HepG2 (cell line): ENCODE data around the gene TTF2. TPM values are rescaled to one million over a fixed set of nuclear protein-coding genes. Genes with fewer than 3 reads are reported as not detected.

Source experiments
- CBX2 ChIP-seq, 2 experiments: fragments of 200-600 bp in 1 of 2; sonication (generic); formaldehyde crosslinking in 1 of 2; IDR thresholded peaks; 2 replicates each; pipeline versions ENCODE4 v1.7.0 to v1.8.1; 2018 to 2022; ENCODE audit warnings: low read depth in 2 of 2, low read length in 1 of 2, mild to moderate bottlenecking in 1 of 2, missing genetic modification reagents in 1 of 2
- MAZ ChIP-seq, 2 experiments: sonication (generic) in 1 of 2; formaldehyde crosslinking in 1 of 2; IDR thresholded peaks; 2 replicates each; pipeline versions ENCODE4 v1.5.0 to v1.6.1; 2012 to 2020; ENCODE audit warnings: low read depth in 2 of 2, mild to moderate bottlenecking in 2 of 2, borderline replicate concordance in 1 of 2, improper control_type of control experiment in 1 of 2, low read length in 1 of 2, missing genetic modification reagents in 1 of 2, moderate library complexity in 1 of 2
- NR1H2 ChIP-seq: sonication (generic); formaldehyde crosslinking; IDR thresholded peaks from 2 replicates; pipeline ENCODE4 v1.8.1; 2022; ENCODE audit warnings: low read depth, missing genetic modification reagents, borderline replicate concordance
- REXO4 ChIP-seq: sonication (generic); formaldehyde crosslinking; IDR thresholded peaks from 2 replicates; pipeline ENCODE4 v1.8.0; 2022; ENCODE audit warnings: missing genetic modification reagents, mild to moderate bottlenecking, borderline replicate concordance
- ZKSCAN1 ChIP-seq: fragments of 150-350 bp; IDR thresholded peaks from 2 replicates; pipeline ENCODE4 v1.6.1; 2014; ENCODE audit warnings: low read length
- ZNF225 ChIP-seq: sonication (generic); formaldehyde crosslinking; IDR thresholded peaks from 2 replicates; pipeline ENCODE4 v1.4.0; 2020; ENCODE audit warnings: mild to moderate bottlenecking, missing genetic modification reagents
- polyA plus RNA-seq, 8 experiments: library from polyadenylated mRNA; depleted of rRNA in 3 of 8; stranded (reverse) in 7 of 8; unstranded in 1 of 8; fragments of >200 nt; fragmentation: Illumina TruSeq in 4 of 8; extraction: Trizol in 4 of 8; gene quantifications; 2 replicates each; pipeline versions ENCODE4 v1.2.1 to v1.2.3, GENCODE V29; 2011 to 2016; ENCODE audit warnings: low read depth in 4 of 8, missing spikeins in 1 of 8, mixed read lengths in 1 of 8; ENCODE audit not compliant: insufficient read depth in 1 of 8
- total RNA-seq, 5 experiments: library from RNA; depleted of rRNA; stranded (reverse); fragments of >200 nt; fragmentation: Illumina TruSeq; extraction: Trizol; gene quantifications; 2 replicates each; pipeline ENCODE4 v1.2.3, GENCODE V29; 2016; ENCODE audit warnings: low read depth in 1 of 5
- TF ChIP-seq, protein P1 (sequence below): sonication (generic); formaldehyde crosslinking; IDR thresholded peaks from 2 replicates; pipeline ENCODE4 v1.4.0; 2020; ENCODE audit warnings: missing genetic modification reagents, borderline replicate concordance
- TF ChIP-seq, protein P2 (sequence below): sonication (generic); formaldehyde crosslinking; IDR thresholded peaks from 2 replicates; pipeline ENCODE4 v1.5.0; 2020; ENCODE audit warnings: missing genetic modification reagents, mild to moderate bottlenecking, borderline replicate concordance
- TF ChIP-seq, protein P3 (sequence below): IDR thresholded peaks from 2 replicates; pipeline ENCODE4 v1.6.1; 2012; ENCODE audit warnings: low read length, improper control_type of control experiment
- TF ChIP-seq, protein P4 (sequence below): sonication (generic); formaldehyde crosslinking; conservative IDR thresholded peaks from 2 replicates; pipeline ENCODE4 v1.4.0; 2020; ENCODE audit warnings: missing genetic modification reagents
- TF ChIP-seq, protein P5 (sequence below): sonication (generic); formaldehyde crosslinking; IDR thresholded peaks from 2 replicates; pipeline ENCODE4 v1.5.0; 2020; ENCODE audit warnings: mild to moderate bottlenecking, missing genetic modification reagents, borderline replicate concordance

The TTF2 gene
- total and polyA plus RNA-seq, 2 of the 13 experiments (the other 11 are each of a cell fraction or from before 2014, with no cell fraction given), result 12.8 to 48.9 TPM

DNA sequence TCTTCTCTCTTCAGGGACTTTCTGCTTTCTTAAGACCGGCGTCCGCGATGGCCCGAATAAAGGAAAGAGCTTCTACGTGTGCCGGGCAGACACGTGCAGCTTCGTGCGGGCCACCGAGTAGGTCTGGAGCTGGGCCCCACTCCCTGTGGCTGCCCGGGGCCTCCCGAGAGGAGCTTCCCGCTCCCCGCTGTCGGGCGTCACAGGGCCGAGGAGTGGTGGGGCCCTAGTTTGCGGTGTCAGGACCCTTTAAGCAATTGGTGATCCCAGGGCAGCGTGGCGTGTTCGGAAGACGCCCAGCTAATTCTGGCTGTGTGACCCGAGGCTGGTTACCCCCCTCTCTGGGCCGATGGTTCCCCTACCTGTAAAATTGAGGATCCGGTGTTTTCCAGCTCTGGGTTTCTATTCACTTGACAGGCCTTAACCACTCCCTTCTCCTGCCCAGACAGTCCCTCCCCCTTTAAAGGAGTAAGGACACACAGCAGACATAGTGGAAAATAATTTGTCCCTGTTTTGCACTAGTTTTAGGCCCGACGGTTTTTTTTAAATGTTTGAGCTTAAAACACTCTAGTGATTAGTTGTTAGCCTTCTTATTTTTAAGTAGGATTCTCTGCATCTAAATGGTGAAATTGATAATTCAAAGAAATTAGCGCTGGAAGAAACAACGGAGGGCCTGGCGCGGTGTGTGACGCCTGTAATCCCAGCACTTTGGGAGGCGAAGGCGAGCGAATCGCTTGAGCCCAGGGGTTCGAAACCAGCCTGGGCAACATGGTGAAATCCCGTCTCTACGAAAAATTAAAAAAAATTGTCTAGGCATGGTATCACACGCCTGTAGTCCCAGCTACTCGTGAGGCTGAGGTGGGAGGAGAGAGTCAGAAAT is 553 bp downstream of the TTF2 start (continued):
- TF ChIP-seq CBX2 (IDR thresholded peaks at IDR 0.05; ENCODE audit: low read depth, low read length), result no peak
- no peak for TF ChIP-seq CBX2 (CRISPR knock-in tag; IDR thresholded peaks at IDR 0.05; ENCODE audit: low read depth)
- no peak for TF ChIP-seq NR1H2 (CRISPR knock-in tag)
- TF ChIP-seq ZNF225, result no peak
- TF ChIP-seq ZKSCAN1, result peak; percentile 75
- TF ChIP-seq REXO4 (CRISPR knock-in tag), result no peak
- TF ChIP-seq, protein P1, sequence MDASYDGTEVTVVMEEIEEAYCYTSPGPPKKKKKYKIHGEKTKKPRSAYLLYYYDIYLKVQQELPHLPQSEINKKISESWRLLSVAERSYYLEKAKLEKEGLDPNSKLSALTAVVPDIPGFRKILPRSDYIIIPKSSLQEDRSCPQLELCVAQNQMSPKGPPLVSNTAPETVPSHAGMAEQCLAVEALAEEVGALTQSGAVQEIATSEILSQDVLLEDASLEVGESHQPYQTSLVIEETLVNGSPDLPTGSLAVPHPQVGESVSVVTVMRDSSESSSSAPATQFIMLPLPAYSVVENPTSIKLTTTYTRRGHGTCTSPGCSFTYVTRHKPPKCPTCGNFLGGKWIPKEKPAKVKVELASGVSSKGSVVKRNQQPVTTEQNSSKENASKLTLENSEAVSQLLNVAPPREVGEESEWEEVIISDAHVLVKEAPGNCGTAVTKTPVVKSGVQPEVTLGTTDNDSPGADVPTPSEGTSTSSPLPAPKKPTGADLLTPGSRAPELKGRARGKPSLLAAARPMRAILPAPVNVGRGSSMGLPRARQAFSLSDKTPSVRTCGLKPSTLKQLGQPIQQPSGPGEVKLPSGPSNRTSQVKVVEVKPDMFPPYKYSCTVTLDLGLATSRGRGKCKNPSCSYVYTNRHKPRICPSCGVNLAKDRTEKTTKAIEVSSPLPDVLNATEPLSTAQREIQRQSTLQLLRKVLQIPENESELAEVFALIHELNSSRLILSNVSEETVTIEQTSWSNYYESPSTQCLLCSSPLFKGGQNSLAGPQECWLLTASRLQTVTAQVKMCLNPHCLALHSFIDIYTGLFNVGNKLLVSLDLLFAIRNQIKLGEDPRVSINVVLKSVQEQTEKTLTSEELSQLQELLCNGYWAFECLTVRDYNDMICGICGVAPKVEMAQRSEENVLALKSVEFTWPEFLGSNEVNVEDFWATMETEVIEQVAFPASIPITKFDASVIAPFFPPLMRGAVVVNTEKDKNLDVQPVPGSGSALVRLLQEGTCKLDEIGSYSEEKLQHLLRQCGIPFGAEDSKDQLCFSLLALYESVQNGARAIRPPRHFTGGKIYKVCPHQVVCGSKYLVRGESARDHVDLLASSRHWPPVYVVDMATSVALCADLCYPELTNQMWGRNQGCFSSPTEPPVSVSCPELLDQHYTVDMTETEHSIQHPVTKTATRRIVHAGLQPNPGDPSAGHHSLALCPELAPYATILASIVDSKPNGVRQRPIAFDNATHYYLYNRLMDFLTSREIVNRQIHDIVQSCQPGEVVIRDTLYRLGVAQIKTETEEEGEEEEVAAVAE, result no peak
- TF ChIP-seq, protein P2, sequence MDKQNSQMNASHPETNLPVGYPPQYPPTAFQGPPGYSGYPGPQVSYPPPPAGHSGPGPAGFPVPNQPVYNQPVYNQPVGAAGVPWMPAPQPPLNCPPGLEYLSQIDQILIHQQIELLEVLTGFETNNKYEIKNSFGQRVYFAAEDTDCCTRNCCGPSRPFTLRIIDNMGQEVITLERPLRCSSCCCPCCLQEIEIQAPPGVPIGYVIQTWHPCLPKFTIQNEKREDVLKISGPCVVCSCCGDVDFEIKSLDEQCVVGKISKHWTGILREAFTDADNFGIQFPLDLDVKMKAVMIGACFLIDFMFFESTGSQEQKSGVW, result no peak
- TF ChIP-seq, protein P3, sequence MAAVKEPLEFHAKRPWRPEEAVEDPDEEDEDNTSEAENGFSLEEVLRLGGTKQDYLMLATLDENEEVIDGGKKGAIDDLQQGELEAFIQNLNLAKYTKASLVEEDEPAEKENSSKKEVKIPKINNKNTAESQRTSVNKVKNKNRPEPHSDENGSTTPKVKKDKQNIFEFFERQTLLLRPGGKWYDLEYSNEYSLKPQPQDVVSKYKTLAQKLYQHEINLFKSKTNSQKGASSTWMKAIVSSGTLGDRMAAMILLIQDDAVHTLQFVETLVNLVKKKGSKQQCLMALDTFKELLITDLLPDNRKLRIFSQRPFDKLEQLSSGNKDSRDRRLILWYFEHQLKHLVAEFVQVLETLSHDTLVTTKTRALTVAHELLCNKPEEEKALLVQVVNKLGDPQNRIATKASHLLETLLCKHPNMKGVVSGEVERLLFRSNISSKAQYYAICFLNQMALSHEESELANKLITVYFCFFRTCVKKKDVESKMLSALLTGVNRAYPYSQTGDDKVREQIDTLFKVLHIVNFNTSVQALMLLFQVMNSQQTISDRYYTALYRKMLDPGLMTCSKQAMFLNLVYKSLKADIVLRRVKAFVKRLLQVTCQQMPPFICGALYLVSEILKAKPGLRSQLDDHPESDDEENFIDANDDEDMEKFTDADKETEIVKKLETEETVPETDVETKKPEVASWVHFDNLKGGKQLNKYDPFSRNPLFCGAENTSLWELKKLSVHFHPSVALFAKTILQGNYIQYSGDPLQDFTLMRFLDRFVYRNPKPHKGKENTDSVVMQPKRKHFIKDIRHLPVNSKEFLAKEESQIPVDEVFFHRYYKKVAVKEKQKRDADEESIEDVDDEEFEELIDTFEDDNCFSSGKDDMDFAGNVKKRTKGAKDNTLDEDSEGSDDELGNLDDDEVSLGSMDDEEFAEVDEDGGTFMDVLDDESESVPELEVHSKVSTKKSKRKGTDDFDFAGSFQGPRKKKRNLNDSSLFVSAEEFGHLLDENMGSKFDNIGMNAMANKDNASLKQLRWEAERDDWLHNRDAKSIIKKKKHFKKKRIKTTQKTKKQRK, result no peak
- TF ChIP-seq, protein P4, sequence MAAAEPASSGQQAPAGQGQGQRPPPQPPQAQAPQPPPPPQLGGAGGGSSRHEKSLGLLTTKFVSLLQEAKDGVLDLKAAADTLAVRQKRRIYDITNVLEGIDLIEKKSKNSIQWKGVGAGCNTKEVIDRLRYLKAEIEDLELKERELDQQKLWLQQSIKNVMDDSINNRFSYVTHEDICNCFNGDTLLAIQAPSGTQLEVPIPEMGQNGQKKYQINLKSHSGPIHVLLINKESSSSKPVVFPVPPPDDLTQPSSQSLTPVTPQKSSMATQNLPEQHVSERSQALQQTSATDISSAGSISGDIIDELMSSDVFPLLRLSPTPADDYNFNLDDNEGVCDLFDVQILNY (CRISPR knock-in tag), result no peak
- TF ChIP-seq MAZ (IDR thresholded peaks at IDR 0.05; ENCODE audit: borderline replicate concordance, low read depth, low read length), result no peak
- no peak for TF ChIP-seq MAZ (CRISPR knock-in tag; IDR thresholded peaks at IDR 0.05; ENCODE audit: low read depth)
- TF ChIP-seq, protein P5, sequence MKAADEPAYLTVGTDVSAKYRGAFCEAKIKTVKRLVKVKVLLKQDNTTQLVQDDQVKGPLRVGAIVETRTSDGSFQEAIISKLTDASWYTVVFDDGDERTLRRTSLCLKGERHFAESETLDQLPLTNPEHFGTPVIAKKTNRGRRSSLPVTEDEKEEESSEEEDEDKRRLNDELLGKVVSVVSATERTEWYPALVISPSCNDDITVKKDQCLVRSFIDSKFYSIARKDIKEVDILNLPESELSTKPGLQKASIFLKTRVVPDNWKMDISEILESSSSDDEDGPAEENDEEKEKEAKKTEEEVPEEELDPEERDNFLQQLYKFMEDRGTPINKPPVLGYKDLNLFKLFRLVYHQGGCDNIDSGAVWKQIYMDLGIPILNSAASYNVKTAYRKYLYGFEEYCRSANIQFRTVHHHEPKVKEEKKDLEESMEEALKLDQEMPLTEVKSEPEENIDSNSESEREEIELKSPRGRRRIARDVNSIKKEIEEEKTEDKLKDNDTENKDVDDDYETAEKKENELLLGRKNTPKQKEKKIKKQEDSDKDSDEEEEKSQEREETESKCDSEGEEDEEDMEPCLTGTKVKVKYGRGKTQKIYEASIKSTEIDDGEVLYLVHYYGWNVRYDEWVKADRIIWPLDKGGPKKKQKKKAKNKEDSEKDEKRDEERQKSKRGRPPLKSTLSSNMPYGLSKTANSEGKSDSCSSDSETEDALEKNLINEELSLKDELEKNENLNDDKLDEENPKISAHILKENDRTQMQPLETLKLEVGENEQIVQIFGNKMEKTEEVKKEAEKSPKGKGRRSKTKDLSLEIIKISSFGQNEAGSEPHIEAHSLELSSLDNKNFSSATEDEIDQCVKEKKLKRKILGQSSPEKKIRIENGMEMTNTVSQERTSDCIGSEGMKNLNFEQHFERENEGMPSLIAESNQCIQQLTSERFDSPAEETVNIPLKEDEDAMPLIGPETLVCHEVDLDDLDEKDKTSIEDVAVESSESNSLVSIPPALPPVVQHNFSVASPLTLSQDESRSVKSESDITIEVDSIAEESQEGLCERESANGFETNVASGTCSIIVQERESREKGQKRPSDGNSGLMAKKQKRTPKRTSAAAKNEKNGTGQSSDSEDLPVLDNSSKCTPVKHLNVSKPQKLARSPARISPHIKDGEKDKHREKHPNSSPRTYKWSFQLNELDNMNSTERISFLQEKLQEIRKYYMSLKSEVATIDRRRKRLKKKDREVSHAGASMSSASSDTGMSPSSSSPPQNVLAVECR, result peak; percentile 29; the same call in 1 of the 2 replicates
